CD4-positive, alpha-beta memory T cell (primary cell): ENCODE results near the gene TUT4. TPM values are rescaled to one million over a fixed set of nuclear protein-coding genes. Genes with fewer than 3 reads are reported as not detected.

Source experiments
- CTCF ChIA-PET: fragments of 350-600 bp; sonication (Branson Sonifier 250); formaldehyde crosslinking; loops from one replicate; lab custom pipeline; 2021; ENCODE audit warnings: inconsistent platforms; ENCODE audit not compliant: partially characterized antibody; lab: Charles Lee
- POLR2A ChIA-PET: fragments of 350-600 bp; sonication (Branson Sonifier 250); formaldehyde crosslinking; loops from one replicate; lab custom pipeline; 2021; ENCODE audit not compliant: partially characterized antibody; lab: Charles Lee
- DNase-seq, 5 donors: peaks; one replicate each; pipeline versions ENCODE4 v3.0.0 to v3.0.0-alpha.2; 2020 to 2022; ENCODE audit warnings: mixed read lengths in 1 of 5
- H3K27ac ChIP-seq: one replicate; pipeline ENCODE4 v1.7.0; 2013; ENCODE audit warnings: low read depth, low read length
- H3K27me3 ChIP-seq: 2 replicates; pipeline ENCODE4 v1.7.0; 2013; ENCODE audit warnings: mild to moderate bottlenecking, low read length, moderate library complexity; ENCODE audit not compliant: insufficient read depth
- H3K36me3 ChIP-seq: 2 replicates; pipeline ENCODE4 v1.7.0; 2013; ENCODE audit warnings: mild to moderate bottlenecking, low read length, moderate library complexity; ENCODE audit not compliant: insufficient read depth
- H3K4me1 ChIP-seq: 2 replicates; pipeline ENCODE4 v1.7.0; 2013; ENCODE audit warnings: mild to moderate bottlenecking, low read length, moderate library complexity; ENCODE audit not compliant: insufficient read depth
- H3K4me3 ChIP-seq, 2 donors: one replicate each; pipeline ENCODE4 v1.7.0; 2013; ENCODE audit warnings: low read length in 2 of 2, mild to moderate bottlenecking in 1 of 2
- H3K9me3 ChIP-seq, 2 donors: one replicate each; pipeline ENCODE4 v1.7.0; 2013; ENCODE audit warnings: low read length in 2 of 2, control low read depth in 1 of 2; ENCODE audit not compliant: control insufficient read depth in 1 of 2
- H3K27ac Mint-ChIP-seq, 7 donors: one replicate each; pipeline ENCODE4 v1.8.0; 2020 to 2021; ENCODE audit warnings: mixed read lengths in 7 of 7, mild to moderate bottlenecking in 6 of 7, inconsistent platforms in 3 of 7, moderate library complexity in 3 of 7
- H3K27me3 Mint-ChIP-seq, 2 donors: one replicate each; pipeline ENCODE4 v1.8.0; 2020 to 2021; ENCODE audit warnings: mixed read lengths in 2 of 2
- H3K36me3 Mint-ChIP-seq, 2 donors: one replicate each; pipeline ENCODE4 v1.8.0; 2020 to 2021; ENCODE audit warnings: mixed read lengths in 2 of 2, inconsistent platforms in 1 of 2, mild to moderate bottlenecking in 1 of 2
- H3K4me1 Mint-ChIP-seq, 4 donors: one replicate each; pipeline ENCODE4 v1.8.0; 2020 to 2021; ENCODE audit warnings: mixed read lengths in 4 of 4, mild to moderate bottlenecking in 1 of 4
- H3K4me3 Mint-ChIP-seq, 8 donors: one replicate each; pipeline ENCODE4 v1.8.0; 2020 to 2021; ENCODE audit warnings: mixed read lengths in 8 of 8, mild to moderate bottlenecking in 7 of 8, moderate library complexity in 6 of 8, inconsistent platforms in 3 of 8
- H3K9me3 Mint-ChIP-seq, 8 donors: one replicate each; pipeline ENCODE4 v1.8.0; 2020 to 2021; ENCODE audit warnings: mixed read lengths in 8 of 8, mild to moderate bottlenecking in 5 of 8, inconsistent platforms in 3 of 8, moderate library complexity in 1 of 8
- intact Hi-C: fragments of 100-400 bp; cut with micrococcal nuclease; formaldehyde crosslinking; loops from one replicate; pipeline ENCODE4 v1.15.1; 2023
- polyA plus RNA-seq, 2 donors: library from polyadenylated mRNA; unstranded; fragments of 300-500 nt; fragmentation: Illumina TruSeq; gene quantifications; one replicate each; pipeline ENCODE4 v1.2.3, GENCODE V29; 2021
- total RNA-seq, 2 experiments: library from RNA; stranded (reverse); gene quantifications; one replicate each; pipeline ENCODE4 v1.2.3, GENCODE V29; 2021

The TUT4 gene
- total and polyA plus RNA-seq, 4 experiments from 2014 or later, result 22.4 to 159 (median 96.8) TPM

GRCh38 chr1:52558941-52559340, 6.0 kb upstream of the TUT4 start:
- H3K36me3 ChIP-seq, result no peaks in the 10 kb centered on the region
- no peaks in the 10 kb centered on the region for H3K27me3 ChIP-seq
- H3K27ac ChIP-seq, result no peak overlapping the region
- Mint-ChIP-seq H3K4me1 (peaks cover 4 to 14% (median 9%) of the 10 kb centered on the region in 4 donors), H3K27me3 (peaks cover 0 to 1% of the 10 kb centered on the region in 2 donors), H3K36me3 (no peaks in the 10 kb centered on the region), H3K4me3 (no peak overlapping the region), H3K9me3 (no peaks in the 10 kb centered on the region), H3K27ac (no peak overlapping the region)
- ChIA-PET CTCF (no interaction called here), POLR2A (no interaction called here)
- intact Hi-C loops, result no loop called here
- no peak overlapping the region for H3K4me3 ChIP-seq
- DNase-seq, result no peak
- no peaks in the 10 kb centered on the region for H3K9me3 ChIP-seq
- peaks cover 7% of the 10 kb centered on the region for H3K4me1 ChIP-seq

GRCh38 chr1:52556641-52557360, 3.9 kb upstream of the TUT4 start:
- POLR2A ChIA-PET, result no interaction called here

GRCh38 chr1:52554756-52555155, 1.9 kb upstream of the TUT4 start:
- Histone ChIP-seq H3K4me1 (peaks cover 25% of the 10 kb centered on the region), H3K9me3 (no peaks in the 10 kb centered on the region), H3K36me3 (no peaks in the 10 kb centered on the region), H3K27ac (no peak overlapping the region), H3K27me3 (no peaks in the 10 kb centered on the region), H3K4me3 (no peak overlapping the region)
- Mint-ChIP-seq H3K4me1 (peaks cover 13 to 25% (median 17%) of the 10 kb centered on the region in 4 donors), H3K27me3 (peaks cover 0 to 1% of the 10 kb centered on the region in 2 donors), H3K36me3 (peaks cover 0 to 1% of the 10 kb centered on the region in 2 donors), H3K4me3 (peak overlapping the region in 7 of 8 donors; percentile 60 to 82 (median 77)), H3K9me3 (no peaks in the 10 kb centered on the region), H3K27ac (peak overlapping the region; percentile 57 to 91 (median 76))
- peak in 1 of 5 donors; percentile 13 for DNase-seq
- CTCF ChIA-PET, result interaction anchor here (1.3 kb wide), 1 partner anchor 11 kb away, joined by 3 read pairs; no protein-coding TSS in a partner anchor
- POLR2A ChIA-PET, result interaction anchor here (1.8 to 3.5 kb wide), 4 partner anchors 38 to 131 kb away, joined by 3 to 117 read pairs (median 15); partner anchors contain the start of genes GPX7 and SHISAL2A
- intact Hi-C loops, result loop anchor here (5.0 kb wide), 1 partner anchor 858 kb away; no protein-coding TSS in a partner anchor

More at GRCh38 chr1:52556641-52557360, 3.9 kb upstream of the TUT4 start:
- Mint-ChIP-seq H3K4me1 (peaks cover 5 to 15% (median 10%) of the 10 kb centered on the region in 4 donors), H3K27ac (peak overlapping the region in 2 of 7 donors; percentile 24), H3K4me3 (no peak overlapping the region), H3K27me3 (peaks cover 0 to 1% of the 10 kb centered on the region in 2 donors), H3K36me3 (peaks cover 0 to 1% of the 10 kb centered on the region in 2 donors), H3K9me3 (no peaks in the 10 kb centered on the region)
- no peaks in the 10 kb centered on the region for H3K27me3 ChIP-seq
- H3K4me1 ChIP-seq, result peaks cover 11% of the 10 kb centered on the region
- no peaks in the 10 kb centered on the region for H3K36me3 ChIP-seq
- H3K9me3 ChIP-seq, result no peaks in the 10 kb centered on the region
- H3K4me3 ChIP-seq, result no peak overlapping the region
- no peak for DNase-seq
- CTCF ChIA-PET, result interaction anchor here (1.0 to 2.0 kb wide), 2 partner anchors 101 to 129 kb away, joined by 3 to 5 read pairs; no protein-coding TSS in a partner anchor
- intact Hi-C loops, result no loop called here
- H3K27ac ChIP-seq, result no peak overlapping the region

- Mint-ChIP-seq H3K9me3 (no peaks in the 10 kb centered on the region), H3K27ac (peak overlapping the region; percentile 57 to 91 (median 76)), H3K4me1 (peaks cover 17 to 30% (median 22%) of the 10 kb centered on the region in 4 donors), H3K27me3 (peaks cover 0 to 1% of the 10 kb centered on the region in 2 donors), H3K4me3 (peak overlapping the region in 7 of 8 donors; percentile 60 to 82 (median 77)), H3K36me3 (peaks cover 0 to 3% of the 10 kb centered on the region in 2 donors)
- intact Hi-C loops, result loop anchor here (5.0 kb wide), 1 partner anchor 858 kb away; no protein-coding TSS in a partner anchor
- POLR2A ChIA-PET, result interaction anchor here (1.7 to 3.9 kb wide), 10 partner anchors 14 to 675 kb away, joined by 3 to 117 read pairs (median 10); partner anchors contain the start of genes GPX7, NRDC and SHISAL2A
- Histone ChIP-seq H3K9me3 (no peaks in the 10 kb centered on the region), H3K27me3 (no peaks in the 10 kb centered on the region), H3K4me3 (no peak overlapping the region), H3K36me3 (no peaks in the 10 kb centered on the region), H3K27ac (peak overlapping the region; percentile 92), H3K4me1 (peaks cover 30% of the 10 kb centered on the region)
- CTCF ChIA-PET, result interaction anchor here (1.0 to 1.6 kb wide), 5 partner anchors 11 to 132 kb away, joined by 3 to 8 read pairs (median 4); no protein-coding TSS in a partner anchor
- no peak for DNase-seq
These were observed 1.4 kb upstream of the TUT4 start for GRCh38 chr1:52554267-52554640.

GRCh38 chr1:52553362-52554266, 722 bp upstream of the TUT4 start:
- Histone ChIP-seq H3K4me1 (peaks cover 36% of the 10 kb centered on the region), H3K9me3 (no peaks in the 10 kb centered on the region), H3K27me3 (no peaks in the 10 kb centered on the region), H3K27ac (peak overlapping the region; percentile 92), H3K36me3 (no peaks in the 10 kb centered on the region), H3K4me3 (peak overlapping the region in 1 of 2 donors; percentile 68)
- Mint-ChIP-seq H3K27me3 (no peaks in the 10 kb centered on the region), H3K27ac (peak overlapping the region; percentile 57 to 91 (median 83)), H3K9me3 (no peaks in the 10 kb centered on the region), H3K36me3 (peaks cover 0 to 5% of the 10 kb centered on the region in 2 donors), H3K4me1 (peaks cover 23 to 37% (median 28%) of the 10 kb centered on the region in 4 donors), H3K4me3 (peak overlapping the region in 7 of 8 donors; percentile 48 to 87 (median 77))
- ChIA-PET CTCF (interaction anchor here (0.9 to 1.6 kb wide), 8 partner anchors 10 to 134 kb away, joined by 3 to 8 read pairs (median 4); no protein-coding TSS in a partner anchor), POLR2A (interaction anchor here (0.6 to 3.9 kb wide), 29 partner anchors 15 to 753 kb away, joined by 3 to 117 read pairs (median 4); partner anchors contain the start of genes GPX7, NRDC, ORC1 and PRPF38A)
- DNase-seq, result peak; percentile 87 to 92 (median 88)
- intact Hi-C loops, result loop anchor here (1.0 to 5.0 kb wide), 8 partner anchors 31 to 859 kb away; partner anchors contain the start of genes CC2D1B, GPX7, ORC1 and PRPF38A

GRCh38 chr1:52552236-52552504, 722 bp downstream of the TUT4 start:
- Mint-ChIP-seq H3K9me3 (no peaks in the 10 kb centered on the region), H3K27me3 (no peaks in the 10 kb centered on the region), H3K27ac (no peak overlapping the region), H3K4me1 (peaks cover 29 to 47% (median 38%) of the 10 kb centered on the region in 4 donors), H3K36me3 (peaks cover 0 to 5% of the 10 kb centered on the region in 2 donors), H3K4me3 (no peak overlapping the region)
- Histone ChIP-seq H3K27ac (peak overlapping the region; percentile 92), H3K9me3 (no peaks in the 10 kb centered on the region), H3K4me3 (peak overlapping the region; percentile 68 to 95), H3K4me1 (peaks cover 41% of the 10 kb centered on the region), H3K36me3 (no peaks in the 10 kb centered on the region), H3K27me3 (no peaks in the 10 kb centered on the region)
- POLR2A ChIA-PET, result interaction anchor here (0.9 to 3.9 kb wide), 11 partner anchors 29 to 673 kb away, joined by 3 to 117 read pairs (median 7); partner anchors contain the start of genes NRDC and SHISAL2A
- intact Hi-C loops, result loop anchor here (1.0 to 5.0 kb wide), 5 partner anchors 29 to 860 kb away; partner anchors contain the start of genes CC2D1B, GPX7 and SHISAL2A
- CTCF ChIA-PET, result no interaction called here
- DNase-seq, result peak; percentile 79 to 89 (median 80)
